Activated CD8-positive, alpha-beta memory T cell treated with anti-CD3 and anti-CD28 coated beads, Interleukin-2, amount 50 U/mL, for 4 hours (primary cell): ENCODE data around the gene NR2C1.

Experiments
- DNase-seq: peaks from one replicate; pipeline ENCODE4 v3.0.0-alpha.2; 2020

The NR2C1 gene

DNA sequence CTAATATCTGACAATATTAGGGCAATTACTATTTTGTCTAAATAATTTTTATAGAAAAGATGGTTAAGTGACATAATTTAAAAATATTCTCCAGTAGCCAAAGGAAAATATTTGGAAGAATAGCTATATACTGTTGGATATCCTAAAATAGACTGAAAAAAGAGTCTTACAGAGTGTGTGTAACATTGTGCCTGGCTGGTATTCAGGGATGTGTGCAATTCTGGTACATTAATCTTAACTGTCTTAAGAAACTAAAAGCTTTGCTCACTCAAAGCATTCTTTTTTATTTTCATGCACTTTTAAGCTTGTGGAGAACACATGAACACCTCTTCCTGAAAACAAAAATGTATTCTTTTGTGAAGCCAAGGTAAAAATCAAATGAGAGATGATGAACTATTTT lies 10.1 kb upstream of the NR2C1 start:
- DNase-seq: no peak

DNA sequence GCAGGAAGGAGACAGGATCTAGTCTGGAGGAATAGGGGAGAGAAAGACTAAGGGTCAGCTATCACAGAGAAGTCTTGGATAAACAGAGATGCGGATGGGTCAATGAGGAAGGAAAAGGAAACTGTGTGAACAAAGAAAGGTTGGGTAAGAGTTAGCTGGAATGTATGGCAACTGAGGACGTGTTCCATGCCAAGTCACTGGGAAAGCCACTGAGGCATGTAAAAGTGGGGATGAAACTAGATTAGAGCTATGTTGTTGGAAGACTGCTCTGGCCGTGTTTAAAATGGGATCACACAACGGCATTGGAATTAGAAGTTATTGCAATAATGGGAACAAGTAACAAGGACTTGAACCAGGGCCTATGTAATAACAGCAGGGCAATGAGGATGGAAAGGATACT lies 3.9 kb upstream of the NR2C1 start:
- DNase-seq: no peak

DNA sequence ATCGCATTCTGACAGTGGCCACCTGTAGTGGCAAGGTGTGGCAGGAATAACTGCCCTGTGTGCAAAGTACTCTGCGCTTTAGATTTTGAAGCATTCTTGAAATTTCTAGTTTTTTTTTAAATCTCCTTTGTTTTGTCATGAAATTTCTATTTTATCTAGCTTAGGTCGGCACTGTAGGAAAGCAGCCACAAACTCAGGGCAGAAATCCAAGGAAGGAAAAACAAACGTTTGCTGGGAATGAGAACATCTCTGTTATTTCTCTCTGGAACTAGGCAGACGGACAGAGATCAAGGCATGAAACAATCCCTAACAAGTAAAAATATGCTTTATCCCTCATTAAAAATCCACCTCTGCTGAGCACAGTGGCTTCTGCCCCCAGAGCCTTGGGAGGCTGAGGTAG lies 1.3 kb upstream of the NR2C1 start:
- no peak for DNase-seq

DNA sequence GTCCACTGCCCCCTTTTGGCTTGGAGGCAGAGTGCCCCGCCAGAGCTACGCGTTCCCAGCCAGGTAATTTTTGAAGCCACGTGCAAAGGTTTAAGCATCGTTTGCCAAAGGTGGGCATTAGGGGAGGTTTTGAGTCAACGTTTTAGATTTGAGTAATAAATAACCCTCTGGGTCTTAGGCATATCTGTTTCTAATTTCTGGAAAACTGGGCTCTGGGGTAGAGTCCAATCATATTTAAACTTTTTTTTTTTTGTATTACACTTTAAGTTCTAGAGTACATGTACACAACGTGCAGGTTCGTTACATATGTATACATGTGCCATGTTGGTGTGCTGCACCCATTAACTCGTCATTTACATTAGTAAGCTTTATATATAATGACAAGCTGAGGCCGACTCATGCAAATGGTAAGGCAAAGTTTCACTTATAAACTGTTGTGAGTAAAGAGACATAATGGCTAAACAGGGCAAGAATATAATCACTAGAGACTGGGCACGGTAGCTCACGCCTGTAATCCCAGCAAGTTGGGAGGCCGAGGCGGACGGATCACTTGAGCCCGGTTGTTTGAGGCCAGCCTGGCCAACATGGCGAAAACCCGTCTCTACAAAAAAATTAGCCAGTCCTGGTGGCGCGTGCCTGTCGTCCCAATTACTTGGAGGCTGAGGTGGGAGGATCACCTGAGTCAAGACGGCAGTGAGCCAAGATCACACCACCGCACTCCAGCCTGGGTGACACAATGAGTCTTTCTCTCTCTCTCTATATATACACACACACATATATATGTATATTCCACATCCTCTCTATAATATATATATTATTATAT lies 491 bp upstream of the NR2C1 start:
- DNase-seq: no peak

DNA sequence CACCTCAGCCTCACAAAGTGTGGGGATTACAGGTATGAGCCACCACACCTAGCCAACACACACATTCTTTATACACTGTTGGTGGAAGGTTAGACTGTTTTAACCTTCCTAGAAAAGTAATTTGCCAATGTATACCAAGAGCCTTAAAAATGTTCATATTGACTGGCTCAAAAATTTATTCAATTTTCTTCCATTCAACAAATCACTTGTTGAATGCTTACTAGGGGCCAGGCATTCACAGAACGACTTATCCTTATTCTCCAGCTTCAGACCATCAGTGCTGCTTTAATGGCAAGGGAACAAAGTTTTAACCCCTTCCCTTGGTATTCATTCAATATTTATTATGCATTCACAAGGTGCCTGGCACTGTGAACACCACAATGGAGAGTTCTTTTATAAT lies 3.0 kb downstream of the NR2C1 start:
- no peak for DNase-seq

DNA sequence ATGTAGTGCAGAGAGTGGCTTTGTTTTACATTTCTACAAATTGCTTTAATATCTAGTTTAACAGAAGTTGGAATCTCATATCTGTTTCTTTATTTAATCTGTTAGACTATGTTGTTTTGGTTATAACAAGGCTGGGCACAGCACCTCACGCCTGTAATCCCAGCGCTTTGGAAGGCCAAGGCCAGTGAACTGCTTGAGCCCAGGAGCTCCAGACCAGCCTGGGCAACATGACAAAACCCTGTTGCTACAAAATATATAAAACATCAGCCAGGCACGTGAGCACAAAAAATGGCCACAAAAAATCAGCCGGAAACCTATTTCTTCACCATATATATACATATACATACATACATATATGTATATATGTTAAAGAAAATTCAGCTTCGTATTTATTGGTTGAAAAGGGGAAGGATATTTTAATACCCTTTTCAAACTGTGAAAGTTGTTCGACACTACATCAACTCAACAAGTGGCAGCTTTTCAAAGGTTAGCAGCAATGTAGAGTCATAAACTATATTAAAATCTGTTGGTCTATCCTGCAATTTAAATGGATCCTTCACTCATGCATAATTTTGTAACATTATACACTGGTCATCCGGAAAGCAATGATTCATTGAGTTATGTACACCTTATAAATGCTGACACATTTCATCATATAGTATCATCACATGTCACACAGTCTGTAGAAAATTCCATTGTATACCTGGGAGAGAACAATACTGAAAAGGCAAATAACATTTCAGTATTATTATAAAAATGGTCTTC lies 7.1 kb downstream of the NR2C1 start:
- DNase-seq: no peak

DNA sequence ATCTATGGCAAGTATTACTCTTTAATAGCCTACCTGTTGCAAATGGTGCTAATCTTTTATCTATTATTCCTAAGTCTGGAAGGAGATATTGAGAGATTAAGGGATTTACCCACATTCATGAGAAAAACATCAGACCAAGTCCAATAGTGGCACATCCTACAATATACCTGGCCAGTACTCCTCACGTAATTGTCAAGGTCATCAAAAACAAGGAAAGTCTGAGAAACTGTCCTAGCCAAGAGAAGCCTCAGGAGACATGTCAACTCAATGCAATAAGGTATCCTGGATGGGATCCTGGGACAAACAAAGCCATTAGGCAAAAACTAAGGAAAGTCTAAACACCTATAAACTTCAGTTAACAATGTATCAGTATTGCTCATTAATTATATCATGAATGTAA lies 12.5 kb downstream of the NR2C1 start:
- no peak for DNase-seq

DNA sequence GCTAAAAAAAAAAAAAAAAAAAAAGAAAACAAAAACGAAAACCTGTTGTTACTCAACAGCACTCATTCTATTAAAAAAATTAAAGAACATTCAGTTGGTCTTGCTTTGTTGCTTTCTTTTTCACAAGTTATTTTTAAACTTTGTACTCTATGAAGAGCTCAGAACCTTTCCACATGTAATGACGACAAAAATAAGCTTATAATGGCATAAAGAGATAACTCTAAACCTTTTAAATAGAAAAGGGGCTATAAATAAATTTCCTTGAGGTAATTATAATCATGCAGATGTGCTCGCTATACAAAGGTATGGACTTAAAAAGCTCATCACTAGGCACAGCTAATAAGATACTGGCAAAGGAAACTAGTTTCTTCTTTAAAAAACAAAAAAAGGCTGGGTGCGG lies 13.4 kb downstream of the NR2C1 start:
- DNase-seq: no peak

DNA sequence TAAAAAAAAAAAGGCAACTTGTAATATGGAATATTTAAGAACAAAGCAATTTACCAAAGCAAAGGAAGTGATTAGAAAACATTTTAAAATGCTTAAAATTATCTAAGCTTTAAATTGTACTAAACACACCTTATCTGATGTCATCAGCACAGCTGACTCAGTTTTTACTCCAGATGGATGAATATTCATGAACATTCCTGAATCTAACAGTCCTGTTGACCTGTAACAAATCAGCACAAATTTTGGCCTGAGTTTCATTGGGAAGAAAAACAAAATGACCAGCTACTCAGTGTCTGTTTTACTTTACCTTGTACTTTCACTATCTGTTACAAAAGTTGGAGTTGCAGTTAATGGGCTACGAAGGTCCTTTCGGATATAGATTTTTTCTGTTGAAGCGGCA lies 16.0 kb downstream of the NR2C1 start:
- DNase-seq: no peak

DNA sequence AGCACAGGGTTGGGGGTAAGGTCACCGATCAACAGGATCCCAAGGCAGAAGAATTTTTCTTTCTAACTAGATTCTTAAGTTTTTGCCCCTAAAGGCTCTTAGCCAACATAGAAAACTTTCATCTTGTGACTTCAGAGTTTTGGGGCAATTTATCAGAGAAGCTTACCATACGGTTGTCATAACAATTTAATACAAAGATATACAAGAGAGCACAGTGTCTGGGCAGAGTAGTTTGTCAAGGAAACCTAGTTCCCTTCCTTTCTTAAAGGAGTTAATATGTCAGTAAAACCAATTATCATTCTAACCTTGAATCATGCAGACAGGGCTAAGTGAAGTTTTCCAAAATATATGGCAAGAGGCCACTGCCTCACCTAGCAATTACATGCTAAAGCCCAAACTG lies 18.4 kb downstream of the NR2C1 start:
- no peak for DNase-seq

DNA sequence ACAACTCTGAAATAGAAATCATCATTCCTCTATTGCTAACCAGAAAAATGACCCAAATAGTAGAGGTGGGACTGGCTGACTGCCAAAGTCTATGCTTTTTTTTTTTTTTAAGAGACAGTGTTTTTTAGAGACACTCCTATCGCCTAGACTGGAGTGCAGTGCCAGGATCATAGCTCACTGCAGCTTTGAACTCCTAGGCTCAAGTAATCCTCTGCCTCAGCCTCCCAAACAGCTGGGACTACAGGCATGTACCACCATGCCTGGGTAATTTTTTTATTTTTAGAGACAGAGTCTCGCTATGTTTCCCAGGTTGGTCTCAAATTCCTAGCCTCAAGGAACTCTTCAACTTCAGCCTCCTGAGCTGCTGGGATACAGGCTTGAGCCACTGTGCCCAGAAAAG lies 19.2 kb downstream of the NR2C1 start:
- DNase-seq: no peak

DNA sequence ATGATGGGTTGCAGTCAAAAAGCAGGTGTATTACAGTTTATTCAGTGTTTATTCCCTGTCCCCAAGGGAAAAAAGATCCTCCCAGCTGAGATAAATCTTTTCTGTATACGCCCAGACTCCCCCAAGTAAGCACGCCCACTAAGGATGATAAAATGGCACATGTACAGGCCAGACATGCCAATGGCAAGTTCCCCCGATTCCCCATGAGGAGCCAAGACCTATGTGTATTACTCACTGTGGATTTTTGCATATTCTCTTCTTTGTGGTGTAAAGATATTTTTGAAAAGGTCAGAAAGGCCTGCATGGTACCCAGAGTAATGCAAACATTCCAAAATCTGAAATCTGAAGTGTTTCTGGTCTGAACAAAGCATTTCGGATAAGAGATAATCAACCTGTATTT lies 22.2 kb downstream of the NR2C1 start:
- no peak for DNase-seq

DNA sequence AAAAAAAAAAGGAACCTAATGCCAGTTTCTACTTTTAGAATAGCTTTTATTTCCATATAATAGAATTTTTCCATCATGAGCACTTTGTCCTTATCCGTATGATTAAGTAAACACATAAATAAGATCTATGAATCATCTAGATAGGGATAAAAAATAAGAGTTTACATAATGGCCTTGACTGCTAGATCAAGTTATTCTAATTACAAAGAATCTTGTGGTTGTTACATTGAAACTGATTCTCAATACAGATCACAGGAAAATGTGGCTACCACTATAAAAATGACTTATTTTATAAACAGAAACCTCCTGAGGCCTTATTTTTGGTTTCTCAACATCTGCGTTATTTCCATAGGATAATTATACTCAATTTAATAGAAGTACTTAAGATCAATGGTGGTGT lies 35.5 kb downstream of the NR2C1 start:
- no peak for DNase-seq

DNA sequence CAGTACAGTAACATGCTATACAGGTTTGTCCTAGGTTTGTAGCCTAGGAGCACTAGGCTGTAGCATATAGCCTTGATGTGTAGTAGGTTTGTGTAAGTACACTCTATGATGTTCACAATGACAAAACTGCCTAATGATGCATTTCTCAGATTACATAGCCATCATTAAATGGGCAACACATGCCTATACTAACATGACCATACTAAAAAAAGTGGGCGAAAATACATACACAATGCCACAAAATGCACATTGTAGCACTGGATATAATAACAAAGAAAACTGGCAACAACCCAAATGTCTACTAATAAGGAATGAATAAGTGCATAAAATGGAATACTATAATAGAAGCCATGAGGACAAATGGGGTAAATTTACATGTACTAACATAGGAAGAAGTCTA lies 38.7 kb downstream of the NR2C1 start:
- no peak for DNase-seq

DNA sequence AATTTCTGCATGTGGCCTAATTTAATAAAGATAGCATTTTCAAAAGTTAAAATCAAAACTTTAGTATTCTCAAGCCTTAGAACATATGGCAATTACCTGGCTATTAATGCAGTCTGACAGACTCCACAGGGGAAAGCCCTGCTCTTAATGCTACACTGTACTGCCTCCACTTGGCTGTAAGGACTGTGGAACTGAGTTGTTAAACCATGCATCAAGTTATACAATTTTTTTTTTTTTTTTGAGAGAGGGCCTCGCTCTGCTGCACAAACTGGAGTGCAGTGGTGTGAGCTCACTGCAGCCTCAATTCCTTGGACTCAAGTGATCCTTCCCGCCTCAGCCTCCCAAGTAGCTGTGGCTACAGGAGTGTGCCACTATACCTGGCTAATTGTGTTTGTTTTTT lies 50.9 kb downstream of the NR2C1 start:
- DNase-seq: no peak

DNA sequence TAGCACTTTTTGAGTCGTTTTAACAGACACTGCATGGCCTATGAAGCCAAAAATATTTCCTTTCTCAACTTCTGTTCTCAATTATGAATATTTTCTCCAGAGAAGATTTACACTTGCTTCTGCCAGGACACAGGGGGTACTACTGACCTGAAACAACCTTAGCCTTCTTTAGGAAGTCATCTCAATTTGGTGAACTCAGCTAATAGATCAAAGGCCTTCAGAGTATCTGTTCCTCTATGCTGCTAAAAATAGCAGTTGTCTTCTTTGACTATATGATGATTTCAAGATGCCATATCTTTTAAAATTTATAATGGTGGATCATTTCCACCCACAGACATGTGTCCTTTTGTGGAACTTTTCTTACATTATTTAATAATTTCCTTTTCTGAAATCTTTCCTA lies 55.9 kb downstream of the NR2C1 start:
- DNase-seq: no peak

DNA sequence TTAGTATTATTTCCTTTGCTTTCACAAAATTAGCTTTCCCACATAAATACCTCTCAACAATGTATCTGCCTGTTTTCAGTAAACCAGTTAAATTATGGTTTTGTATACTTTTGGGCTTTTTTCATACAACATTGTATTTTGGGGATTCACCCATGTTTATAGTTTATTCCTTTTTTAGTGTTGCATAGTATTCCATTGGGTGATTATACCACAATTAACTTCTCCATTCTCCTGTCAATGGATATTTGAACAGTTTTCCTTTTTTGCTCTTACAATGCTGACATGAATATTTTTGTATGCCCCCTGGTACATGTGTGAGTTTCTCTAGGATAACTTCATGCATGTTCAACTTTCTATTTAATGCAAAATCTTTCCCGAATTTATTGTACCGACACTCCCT lies 57.3 kb downstream of the NR2C1 start:
- DNase-seq: no peak

DNA sequence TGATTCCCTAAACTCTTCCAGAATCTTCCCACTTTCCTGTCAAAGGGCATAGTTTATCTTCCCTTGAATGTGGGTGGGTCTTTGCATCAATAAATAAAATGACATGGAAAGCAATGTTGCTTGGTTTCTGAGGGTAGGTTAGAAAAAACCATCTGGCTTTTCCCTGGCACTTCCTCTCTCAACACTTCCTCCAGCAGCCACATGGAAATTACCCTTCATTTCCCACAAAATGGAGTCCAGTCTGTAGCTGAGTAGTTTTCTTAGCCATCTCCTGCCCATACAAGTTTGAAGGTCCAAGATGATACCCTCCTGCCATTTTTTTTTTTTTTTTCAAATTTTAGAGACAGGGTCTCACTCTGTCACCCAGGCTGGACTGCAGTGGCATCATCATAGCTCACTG lies 58.9 kb downstream of the NR2C1 start:
- no peak for DNase-seq

DNA sequence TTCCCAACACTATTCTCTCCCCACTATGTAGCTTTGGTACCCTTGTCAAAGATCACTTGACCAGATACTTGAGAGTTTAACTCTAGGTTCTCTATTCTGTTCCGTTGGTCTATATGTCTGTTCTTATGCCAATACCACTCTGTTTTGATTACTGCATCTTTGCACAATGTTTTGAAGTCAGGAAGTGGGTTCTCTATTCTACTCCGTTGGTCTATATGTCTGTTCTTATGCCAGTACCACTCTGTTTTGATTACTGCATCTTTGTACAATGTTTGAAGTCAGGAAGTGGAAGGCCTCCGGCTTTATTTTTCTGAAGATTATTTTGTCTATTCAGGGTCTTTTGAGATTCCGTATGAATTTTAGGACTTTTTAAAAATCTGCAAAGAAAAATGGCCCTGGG lies 67.2 kb downstream of the NR2C1 start:
- DNase-seq: no peak

DNA sequence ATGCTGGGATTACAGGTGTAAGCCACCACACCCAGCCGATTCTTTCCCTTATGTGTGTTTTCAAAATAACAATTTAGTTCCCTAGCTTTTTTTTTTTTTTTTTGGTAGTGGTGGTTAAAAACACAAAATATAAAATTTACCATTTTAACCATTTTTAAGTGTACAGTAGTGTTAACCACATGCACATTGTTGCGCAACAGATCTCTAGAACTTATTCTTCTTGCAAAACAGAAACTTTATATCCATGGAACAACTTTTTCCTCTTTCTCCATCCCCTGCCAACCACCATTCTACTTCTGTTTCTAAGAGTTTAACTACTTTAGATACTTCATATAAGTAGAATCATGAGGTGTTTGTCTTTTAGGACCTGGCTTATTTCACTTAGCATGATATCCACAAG lies 68.8 kb downstream of the NR2C1 start:
- DNase-seq: no peak

DNA sequence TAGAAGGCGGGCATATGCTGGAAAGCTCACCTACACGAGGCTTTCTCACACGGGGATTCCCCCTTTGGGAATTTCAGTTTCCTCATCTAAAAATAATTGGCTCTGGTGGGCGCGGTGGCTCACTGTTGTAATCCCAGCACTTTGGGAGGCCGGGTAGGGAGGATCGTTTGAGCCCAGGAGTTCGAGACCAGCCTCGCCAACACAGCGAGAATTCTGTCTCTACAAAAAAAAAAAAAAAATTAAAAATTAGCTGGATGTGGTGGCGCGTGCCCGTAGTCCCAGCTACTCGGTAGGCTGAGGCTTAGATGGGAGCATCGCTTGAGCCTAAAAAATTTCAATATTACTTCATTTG lies 69.5 kb downstream of the NR2C1 start:
- no peak for DNase-seq

DNA sequence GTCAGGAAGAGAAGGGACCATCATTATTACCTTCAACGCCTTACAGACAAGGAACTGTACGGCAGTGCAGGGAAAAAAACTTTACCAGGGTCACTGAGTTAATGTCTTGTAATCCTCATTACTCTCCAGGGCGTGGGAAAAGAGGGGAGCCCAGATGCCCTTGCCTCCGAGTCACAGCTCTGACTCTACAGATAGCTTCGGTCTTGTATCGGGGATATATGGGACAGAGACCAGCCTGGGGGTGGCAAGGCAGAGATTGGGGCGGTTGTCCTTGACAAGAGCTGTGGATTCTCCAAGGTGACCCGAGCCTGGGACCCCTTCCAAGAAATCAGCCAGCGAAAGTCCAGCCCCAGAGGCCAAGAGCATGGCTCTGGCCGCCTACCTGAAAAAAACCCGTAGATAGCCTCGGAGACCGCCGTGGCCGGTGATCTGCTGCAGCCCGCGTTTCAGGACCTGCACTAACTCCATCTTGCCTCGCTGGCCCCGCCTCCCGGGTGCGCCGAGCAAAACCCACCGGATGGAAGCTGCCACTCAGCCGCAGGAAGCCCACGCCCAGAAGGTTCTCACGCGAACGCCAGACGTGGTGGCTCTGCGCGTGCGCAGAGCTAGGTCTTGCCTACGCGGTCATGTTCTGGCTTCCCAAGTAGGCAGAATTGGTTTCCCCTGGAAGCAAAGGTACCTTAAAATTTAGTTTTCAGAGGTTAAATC lies 70.1 kb downstream of the NR2C1 start, which contains the start of gene NDUFA12:
NDUFA12 (minus strand) TSS at position 485 of the 708 bp plus-strand sequence; CDS start at position 468, 17 bp downstream.
- DNase-seq: peak; percentile 94

DNA sequence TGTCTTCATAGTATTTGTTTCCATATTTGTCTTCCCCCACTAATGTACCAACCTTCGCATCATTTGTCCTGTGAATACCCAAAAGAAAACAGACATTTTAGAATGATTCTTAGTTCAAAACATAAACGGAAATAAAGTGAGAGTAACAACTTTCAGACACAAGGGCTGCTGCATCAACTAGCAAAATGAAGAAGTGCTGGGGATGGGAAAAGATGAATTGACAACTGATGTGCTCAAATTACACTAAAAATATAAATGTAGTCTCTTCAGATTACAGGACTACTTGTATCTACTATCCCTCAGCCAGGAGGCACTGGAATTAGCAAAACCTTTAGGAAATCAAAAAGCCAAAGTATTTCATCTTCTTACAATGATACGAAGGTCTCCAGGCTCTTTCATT lies 70.7 kb downstream of the NR2C1 start:
- DNase-seq: no peak

DNA sequence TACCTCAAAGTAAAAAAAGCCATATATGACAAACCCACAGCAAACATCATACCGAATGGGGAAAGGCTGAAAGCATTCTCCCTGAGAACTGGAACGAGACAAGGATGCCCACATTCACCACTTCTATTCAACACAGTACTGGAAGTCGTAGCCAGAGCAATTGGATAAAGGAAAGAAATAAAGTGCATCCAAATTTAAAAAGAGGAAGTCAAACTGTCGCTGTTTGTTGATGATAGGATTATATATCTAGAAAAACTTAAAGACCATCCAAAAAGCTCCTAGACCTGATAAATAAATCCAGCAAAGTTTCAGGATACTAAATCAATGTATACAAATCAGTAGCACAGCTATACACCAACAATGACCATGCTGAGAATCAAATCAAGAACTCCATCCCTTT lies 75.1 kb downstream of the NR2C1 start:
- DNase-seq: no peak
